B cell (primary cell): ENCODE results near the gene AADAC. TPM values are rescaled to one million over a fixed set of nuclear protein-coding genes. Genes with fewer than 3 reads are reported as not detected.

ENCODE experiments used
- ATAC-seq: fragments of 200-7000 bp; cut with Tn5 transposase; one replicate; pipeline ENCODE4 v1.10.0; 2021; ENCODE audit warnings: low read depth, mild to moderate bottlenecking, moderate number of reproducible peaks, moderate library complexity
- CTCF ChIA-PET: fragments of 350-600 bp; sonication (Branson Sonifier 250); formaldehyde crosslinking; loops from one replicate; lab custom pipeline; 2021; ENCODE audit warnings: antibody characterized with exemption, inconsistent platforms; lab: Charles Lee
- POLR2A ChIA-PET: fragments of 350-600 bp; sonication (Branson Sonifier 250); formaldehyde crosslinking; loops from one replicate; lab custom pipeline; 2021; ENCODE audit warnings: antibody characterized with exemption; lab: Charles Lee
- DNase-seq: peaks from one replicate; pipeline ENCODE4 v3.0.0; 2013
- H2AFZ ChIP-seq: 2 replicates; pipeline ENCODE4 v1.6.1; 2012; ENCODE audit warnings: mild to moderate bottlenecking, low read depth, low read length; ENCODE audit not compliant: insufficient read depth, poor library complexity, severe bottlenecking
- H3K27ac ChIP-seq, 2 donors: 1 replicate in 1 of 2; 2 replicates in 1 of 2; pipeline ENCODE4 v1.5.1; 2012 to 2013; ENCODE audit warnings: low read length in 2 of 2, mild to moderate bottlenecking in 2 of 2, moderate library complexity in 1 of 2
- H3K27me3 ChIP-seq, 4 experiments: fragments of 200-600 bp in 1 of 4; sonication (generic) in 1 of 4; replicated peaks in 1 of 4; 1 replicate in 2 of 4; 2 replicates in 2 of 4; pipeline versions ENCODE4 v1.6.1 to v1.7.0; 2013 to 2016; ENCODE audit warnings: low read length in 3 of 4, mild to moderate bottlenecking in 2 of 4, mixed read lengths in 1 of 4, moderate library complexity in 1 of 4; ENCODE audit not compliant: insufficient read depth in 4 of 4, control insufficient read depth in 3 of 4; ENCODE audit errors: control extremely low read depth in 1 of 4
- H3K36me3 ChIP-seq, 2 experiments: replicated peaks in 1 of 2; 1 replicate in 1 of 2; 2 replicates in 1 of 2; pipeline versions ENCODE4 v1.6.1 to v1.7.1; 2013; ENCODE audit warnings: low read length in 1 of 2; ENCODE audit not compliant: insufficient read depth in 2 of 2, control insufficient read depth in 1 of 2; ENCODE audit errors: control extremely low read depth in 1 of 2, extremely low read depth in 1 of 2
- H3K4me1 ChIP-seq, 2 donors: fragments of 200-600 bp in 1 of 2; sonication (generic) in 1 of 2; 1 replicate in 1 of 2; 2 replicates in 1 of 2; pipeline versions ENCODE4 v1.5.1 to v1.6.1; 2013 to 2017; ENCODE audit warnings: low read length in 2 of 2; ENCODE audit not compliant: control insufficient read depth in 2 of 2, insufficient read depth in 2 of 2
- H3K4me2 ChIP-seq: replicated peaks from 2 replicates; pipeline ENCODE3; 2012; ENCODE audit warnings: mild to moderate bottlenecking, low read depth, low read length; ENCODE audit not compliant: poor library complexity, severe bottlenecking
- H3K4me3 ChIP-seq, 5 experiments: fragments of 200-600 bp in 1 of 5; sonication (generic) in 1 of 5; 1 replicate in 3 of 5; 2 replicates in 2 of 5; pipeline versions ENCODE4 v1.5.1 to v1.7.0; 2011 to 2016; ENCODE audit warnings: low read length in 4 of 5, mild to moderate bottlenecking in 4 of 5, low read depth in 2 of 5, control low read depth in 1 of 5, moderate library complexity in 1 of 5; ENCODE audit not compliant: insufficient read depth in 1 of 5; ENCODE audit errors: control extremely low read depth in 1 of 5, extremely low read depth in 1 of 5
- H3K79me2 ChIP-seq: fragments of 200-600 bp; sonication (generic); one replicate; pipeline ENCODE4 v1.6.0; 2016; ENCODE audit warnings: low read length; ENCODE audit not compliant: control insufficient read depth, insufficient read depth
- H3K9ac ChIP-seq: fragments of 200-600 bp; sonication (generic); 2 replicates; pipeline ENCODE4 v1.6.1; 2017; ENCODE audit warnings: mild to moderate bottlenecking, low read length, moderate library complexity
- H3K9me3 ChIP-seq, 3 donors: one replicate each; pipeline versions ENCODE4 v1.6.1 to v1.7.1; 2013; ENCODE audit warnings: low read length in 2 of 3; ENCODE audit not compliant: control insufficient read depth in 2 of 3, insufficient read depth in 1 of 3; ENCODE audit errors: control extremely low read depth in 1 of 3
- H4K20me1 ChIP-seq: 2 replicates; pipeline ENCODE4 v1.6.0; 2012; ENCODE audit warnings: mild to moderate bottlenecking, low read length; ENCODE audit not compliant: insufficient read depth, control insufficient read depth, poor library complexity, severe bottlenecking
- H3K27ac Mint-ChIP-seq: one replicate; pipeline ENCODE4 v1.8.0; 2021; ENCODE audit warnings: mixed read lengths
- H3K27me3 Mint-ChIP-seq: one replicate; pipeline ENCODE4 v1.8.0; 2021; ENCODE audit warnings: mixed read lengths
- H3K4me1 Mint-ChIP-seq: one replicate; pipeline ENCODE4 v1.8.0; 2021; ENCODE audit warnings: mixed read lengths
- H3K4me3 Mint-ChIP-seq: one replicate; pipeline ENCODE4 v1.8.0; 2021; ENCODE audit warnings: mixed read lengths
- H3K9me3 Mint-ChIP-seq: one replicate; pipeline ENCODE4 v1.8.0; 2022; ENCODE audit warnings: mixed read lengths; ENCODE audit not compliant: insufficient read depth
- EZH2 ChIP-seq: IDR thresholded peaks from 2 replicates; pipeline ENCODE4 v1.6.1; 2012; ENCODE audit warnings: borderline replicate concordance, low read depth, mild to moderate bottlenecking, moderate library complexity, low read length; ENCODE audit not compliant: insufficient read depth, poor library complexity, severe bottlenecking
- WGBS: methylation state at CpG from one replicate; pipeline ENCODE4 v1.1.5; 2013; ENCODE audit warnings: missing lambda C conversion rate; ENCODE audit not compliant: insufficient coverage; 5-methylcytosine and 5-hydroxymethylcytosine counted together
- intact Hi-C: fragments of 100-400 bp; cut with micrococcal nuclease; formaldehyde crosslinking; loops from one replicate; pipeline ENCODE4 v1.10.0; 2022
- polyA plus RNA-seq: library from polyadenylated mRNA; depleted of rRNA; stranded (reverse); fragments of >200 nt; gene quantifications from 2 replicates; pipeline ENCODE4 v1.2.3, GENCODE V29; 2012
- total RNA-seq, 2 donors: library from RNA; stranded (reverse); fragments of 120-200 nt in 1 of 2; gene quantifications; 1 replicate in 1 of 2; 2 replicates in 1 of 2; pipeline versions ENCODE4 v1.2.3 to v1.2.4, GENCODE V29; 2013 to 2022
- TF ChIP-seq, protein P1 (sequence below): fragments of 200-600 bp; IDR thresholded peaks from one replicate; pipeline ENCODE4 v1.8.0; 2022; ENCODE audit warnings: antibody characterized with exemption, mild to moderate bottlenecking

AADAC gene
- total and polyA plus RNA-seq, 2 donors (not counting 1 experiment from before 2014, with no cell fraction given), result not detected

DNA sequence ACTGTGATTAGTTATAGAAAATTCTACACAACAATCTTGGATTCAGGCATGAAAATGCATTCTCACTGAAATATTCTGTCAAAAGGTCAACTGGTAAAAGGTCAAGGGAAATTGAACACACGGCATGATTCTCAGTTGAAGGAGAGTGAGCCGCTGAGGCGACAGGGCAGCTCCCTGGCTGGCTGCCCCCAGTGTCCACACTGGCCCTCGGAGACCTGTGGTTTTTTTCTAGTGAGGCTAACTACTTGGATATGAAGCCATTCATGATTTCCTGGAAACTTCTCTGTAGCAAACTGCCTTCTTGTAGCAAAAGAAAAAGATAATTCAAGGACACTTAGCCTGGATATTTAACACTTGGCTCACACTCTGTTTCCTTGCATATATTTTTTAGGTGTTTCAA lies 43.0 kb upstream of the AADAC start:
- Histone ChIP-seq H3K27me3 (no peaks in the 10 kb centered on the region), H3K9ac (no peak overlapping the region), H3K4me3 (no peak overlapping the region), H3K27ac (no peak overlapping the region), H4K20me1 (no peaks in the 10 kb centered on the region), H2AFZ (no peak overlapping the region), H3K9me3 (no peaks in the 10 kb centered on the region), H3K79me2 (no peaks in the 10 kb centered on the region), H3K4me1 (no peaks in the 10 kb centered on the region), H3K4me2 (no peak overlapping the region), H3K36me3 (no peaks in the 10 kb centered on the region)
- Mint-ChIP-seq H3K4me1 (no peaks in the 10 kb centered on the region), H3K27me3 (no peaks in the 10 kb centered on the region), H3K27ac (no peak overlapping the region), H3K9me3 (no peaks in the 10 kb centered on the region), H3K4me3 (no peak overlapping the region)
- TF ChIP-seq, protein P1, sequence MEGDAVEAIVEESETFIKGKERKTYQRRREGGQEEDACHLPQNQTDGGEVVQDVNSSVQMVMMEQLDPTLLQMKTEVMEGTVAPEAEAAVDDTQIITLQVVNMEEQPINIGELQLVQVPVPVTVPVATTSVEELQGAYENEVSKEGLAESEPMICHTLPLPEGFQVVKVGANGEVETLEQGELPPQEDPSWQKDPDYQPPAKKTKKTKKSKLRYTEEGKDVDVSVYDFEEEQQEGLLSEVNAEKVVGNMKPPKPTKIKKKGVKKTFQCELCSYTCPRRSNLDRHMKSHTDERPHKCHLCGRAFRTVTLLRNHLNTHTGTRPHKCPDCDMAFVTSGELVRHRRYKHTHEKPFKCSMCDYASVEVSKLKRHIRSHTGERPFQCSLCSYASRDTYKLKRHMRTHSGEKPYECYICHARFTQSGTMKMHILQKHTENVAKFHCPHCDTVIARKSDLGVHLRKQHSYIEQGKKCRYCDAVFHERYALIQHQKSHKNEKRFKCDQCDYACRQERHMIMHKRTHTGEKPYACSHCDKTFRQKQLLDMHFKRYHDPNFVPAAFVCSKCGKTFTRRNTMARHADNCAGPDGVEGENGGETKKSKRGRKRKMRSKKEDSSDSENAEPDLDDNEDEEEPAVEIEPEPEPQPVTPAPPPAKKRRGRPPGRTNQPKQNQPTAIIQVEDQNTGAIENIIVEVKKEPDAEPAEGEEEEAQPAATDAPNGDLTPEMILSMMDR, result no peak
- TF ChIP-seq EZH2, result no peak
- 91% methylated on average over 4 of the region's 4 CpGs for WGBS
- ChIA-PET CTCF (no interaction called here), POLR2A (no interaction called here)
- DNase-seq, result no peak
- intact Hi-C loops, result no loop called here
- no peak for ATAC-seq

DNA sequence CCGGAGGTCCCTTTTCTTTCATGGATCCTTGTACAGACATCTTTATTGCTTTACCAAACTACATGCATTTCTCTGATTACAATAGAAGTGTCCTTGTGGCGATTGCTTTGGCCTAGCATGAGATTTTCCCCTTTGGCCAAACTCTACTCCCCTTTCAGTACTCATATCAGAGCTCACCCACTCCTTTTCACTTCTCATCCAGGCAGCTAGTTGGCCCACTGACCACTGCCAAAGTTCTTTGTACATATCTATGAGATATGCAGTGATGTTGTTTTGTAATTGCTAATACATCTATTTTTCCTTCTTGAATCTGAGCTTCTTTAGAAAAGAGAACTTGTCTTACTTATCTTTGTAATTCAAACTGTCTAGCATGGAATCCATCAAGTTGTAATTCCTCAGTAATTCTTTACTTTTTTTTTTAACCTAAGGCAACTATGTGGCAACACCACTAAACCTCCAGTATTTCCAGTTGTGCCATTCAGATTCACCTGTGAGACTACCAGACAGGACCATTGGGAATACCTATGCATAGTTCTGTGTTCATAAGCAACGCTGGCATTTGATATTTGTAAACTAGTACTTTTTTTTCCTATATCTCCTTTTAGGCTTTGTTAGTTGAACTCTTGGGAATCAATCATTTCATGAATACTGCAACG lies 41.0 kb upstream of the AADAC start:
- H3K27ac ChIP-seq, result no peak overlapping the region
- ChIA-PET CTCF (interaction anchor here (1.5 kb wide), 1 partner anchor 146 kb away, joined by 3 read pairs; no protein-coding TSS in a partner anchor), POLR2A (no interaction called here)
- Mint-ChIP-seq H3K4me3 (no peak overlapping the region), H3K27me3 (no peaks in the 10 kb centered on the region), H3K4me1 (no peaks in the 10 kb centered on the region), H3K27ac (no peak overlapping the region), H3K9me3 (no peaks in the 10 kb centered on the region)
- H3K27me3 ChIP-seq, result no peaks in the 10 kb centered on the region
- no peak overlapping the region for H2AFZ ChIP-seq
- H4K20me1 ChIP-seq, result no peaks in the 10 kb centered on the region
- no peak overlapping the region for H3K4me3 ChIP-seq
- intact Hi-C loops, result no loop called here
- no peaks in the 10 kb centered on the region for H3K79me2 ChIP-seq
- DNase-seq, result no peak
- no peak for ATAC-seq
- H3K9ac ChIP-seq, result no peak overlapping the region
- H3K4me2 ChIP-seq, result no peak overlapping the region
- H3K4me1 ChIP-seq, result no peaks in the 10 kb centered on the region
- H3K36me3 ChIP-seq, result no peaks in the 10 kb centered on the region
- no peak for TF ChIP-seq EZH2
- TF ChIP-seq, protein P1, result no peak
- no peaks in the 10 kb centered on the region for H3K9me3 ChIP-seq
- 100% methylated on average over 2 of the region's 4 CpGs for WGBS
